Neuron (in vitro differentiated cells): ENCODE measurements around the gene PLXNC1.

Experiments used
- H2AFZ ChIP-seq: one replicate; pipeline ENCODE4 v1.6.1; 2013; ENCODE audit warnings: low read depth, mild to moderate bottlenecking, inconsistent platforms, low read length, moderate library complexity
- H3K27me3 ChIP-seq: one replicate; pipeline ENCODE4 v1.6.1; 2013; ENCODE audit warnings: low read length; ENCODE audit not compliant: insufficient read depth
- H3K36me3 ChIP-seq: one replicate; pipeline ENCODE4 v1.6.1; 2013; ENCODE audit warnings: low read length; ENCODE audit not compliant: insufficient read depth
- H3K4me1 ChIP-seq: one replicate; pipeline ENCODE4 v1.6.1; 2013; ENCODE audit warnings: low read length; ENCODE audit not compliant: insufficient read depth
- H3K4me3 ChIP-seq: 2 replicates; pipeline ENCODE4 v1.5.1; 2013; ENCODE audit warnings: mild to moderate bottlenecking, low read length, moderate library complexity
- H3K9me3 ChIP-seq: one replicate; pipeline ENCODE4 v1.6.1; 2013; ENCODE audit warnings: low read length

PLXNC1 gene

DNA sequence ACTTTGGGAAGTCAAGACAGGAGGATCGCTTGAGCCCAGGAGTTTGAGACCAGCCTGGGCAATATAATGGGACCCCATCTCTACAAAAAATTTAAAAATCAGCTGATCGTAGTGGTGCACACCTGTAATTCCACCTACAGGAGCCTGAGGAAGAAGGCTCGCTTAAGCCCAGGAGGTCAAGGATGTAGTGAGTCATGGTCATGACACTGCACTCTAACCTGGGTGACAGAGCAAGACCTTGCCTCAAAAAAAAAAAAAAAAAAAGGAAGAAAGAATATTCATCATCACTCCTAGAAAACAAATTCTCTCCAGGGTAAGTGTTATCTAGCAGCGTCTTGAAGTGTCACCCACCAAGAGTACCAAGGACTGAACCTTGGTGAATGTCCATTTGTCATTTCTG, 34.2 kb upstream of the PLXNC1 start:
- Histone ChIP-seq H3K36me3 (no peaks in the 10 kb centered on the region), H3K9me3 (no peaks in the 10 kb centered on the region), H3K4me1 (no peaks in the 10 kb centered on the region), H3K27me3 (no peaks in the 10 kb centered on the region), H3K4me3 (no peak overlapping the region), H2AFZ (no peak overlapping the region)

DNA sequence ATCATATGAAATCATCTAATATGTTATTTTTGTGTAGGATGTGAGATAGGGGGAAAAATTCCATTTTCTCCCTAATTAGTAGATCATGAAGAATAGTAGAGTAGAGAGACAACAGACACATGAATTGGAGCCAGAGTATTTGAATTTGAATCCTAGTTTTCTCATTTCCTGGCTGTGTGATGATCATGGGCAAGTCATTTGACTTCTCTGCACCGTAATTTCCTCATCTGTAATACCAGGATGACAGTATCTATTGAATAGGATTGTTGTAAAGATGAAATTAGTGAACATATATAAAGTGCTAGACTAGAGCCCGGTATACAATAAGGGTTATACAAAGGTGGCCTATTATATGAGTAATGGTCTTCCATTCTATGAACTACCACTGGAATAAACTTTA, 32.2 kb upstream of the PLXNC1 start:
- H3K36me3 ChIP-seq = no peaks in the 10 kb centered on the region
- H3K4me1 ChIP-seq = peaks cover 4% of the 10 kb centered on the region
- no peak overlapping the region for H3K4me3 ChIP-seq
- H3K27me3 ChIP-seq = no peaks in the 10 kb centered on the region
- no peak overlapping the region for H2AFZ ChIP-seq
- H3K9me3 ChIP-seq = no peaks in the 10 kb centered on the region

DNA sequence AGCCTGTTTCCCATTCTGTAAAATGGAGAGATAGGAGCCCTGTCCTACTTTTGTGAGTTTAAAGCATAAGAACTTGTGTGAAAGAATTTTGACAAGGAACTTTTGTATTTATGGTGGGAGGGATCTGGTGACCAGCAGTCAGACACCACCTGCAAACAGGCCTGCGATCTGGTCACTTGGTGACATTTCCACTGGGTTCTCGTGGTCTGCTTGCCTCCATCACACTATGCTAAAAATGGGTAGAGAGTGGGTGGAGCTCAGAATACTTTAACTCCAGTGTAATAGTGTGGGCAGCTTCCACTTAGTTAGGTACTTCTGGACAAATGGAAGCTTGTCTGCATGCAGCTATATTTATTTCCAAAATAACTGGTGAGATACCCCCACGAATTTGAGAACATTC, 26.5 kb upstream of the PLXNC1 start:
- H3K4me1 ChIP-seq = peaks cover 4% of the 10 kb centered on the region
- H3K27me3 ChIP-seq = peaks cover 7% of the 10 kb centered on the region
- H3K4me3 ChIP-seq = no peak overlapping the region
- H2AFZ ChIP-seq = no peak overlapping the region
- no peaks in the 10 kb centered on the region for H3K9me3 ChIP-seq
- H3K36me3 ChIP-seq = no peaks in the 10 kb centered on the region

DNA sequence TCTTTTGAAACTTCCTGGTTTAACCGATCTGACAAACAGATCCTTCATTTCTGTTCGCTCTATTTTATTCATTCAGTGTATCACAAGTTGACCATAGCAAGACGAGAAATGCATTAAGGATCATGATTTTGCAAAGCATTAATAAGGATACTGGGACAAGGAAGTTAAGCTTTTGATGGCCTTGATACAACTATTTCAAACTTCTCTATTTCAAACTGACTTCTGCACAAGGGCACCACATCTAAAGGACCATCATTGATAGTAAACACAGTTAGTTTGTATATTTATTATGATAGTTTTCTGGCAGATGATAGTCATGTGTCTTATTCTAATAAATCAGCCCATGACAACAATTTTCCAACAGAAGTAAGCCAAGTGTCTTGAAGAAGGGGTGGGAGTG, 25.8 kb upstream of the PLXNC1 start:
- Histone ChIP-seq H3K4me3 (no peak overlapping the region), H3K27me3 (peaks cover 7% of the 10 kb centered on the region), H3K36me3 (no peaks in the 10 kb centered on the region), H3K9me3 (no peaks in the 10 kb centered on the region), H3K4me1 (peaks cover 4% of the 10 kb centered on the region), H2AFZ (no peak overlapping the region)

DNA sequence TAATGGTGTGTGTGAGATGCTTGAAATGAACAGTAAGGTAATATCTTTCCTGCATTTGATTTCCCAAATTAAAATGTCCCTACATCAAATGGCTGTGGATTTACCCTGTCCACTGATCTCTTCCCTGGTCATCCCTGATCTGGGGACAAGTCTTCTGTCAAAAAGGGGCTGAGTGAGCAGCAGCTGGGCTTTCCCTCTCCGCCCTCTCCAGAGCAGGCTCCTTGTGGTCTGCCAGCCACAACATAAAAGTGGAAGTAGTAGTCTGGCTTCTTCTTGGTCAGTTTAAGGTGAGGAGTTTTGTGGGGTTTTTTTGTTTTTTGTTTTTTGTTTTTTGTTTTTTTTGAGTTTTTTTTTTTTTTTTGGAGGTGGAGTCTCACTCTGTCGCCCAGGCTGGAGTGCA, 25.2 kb upstream of the PLXNC1 start:
- no peak overlapping the region for H3K4me3 ChIP-seq
- no peaks in the 10 kb centered on the region for H3K9me3 ChIP-seq
- H3K36me3 ChIP-seq = no peaks in the 10 kb centered on the region
- peaks cover 4% of the 10 kb centered on the region for H3K4me1 ChIP-seq
- no peak overlapping the region for H2AFZ ChIP-seq
- peaks cover 7% of the 10 kb centered on the region for H3K27me3 ChIP-seq

DNA sequence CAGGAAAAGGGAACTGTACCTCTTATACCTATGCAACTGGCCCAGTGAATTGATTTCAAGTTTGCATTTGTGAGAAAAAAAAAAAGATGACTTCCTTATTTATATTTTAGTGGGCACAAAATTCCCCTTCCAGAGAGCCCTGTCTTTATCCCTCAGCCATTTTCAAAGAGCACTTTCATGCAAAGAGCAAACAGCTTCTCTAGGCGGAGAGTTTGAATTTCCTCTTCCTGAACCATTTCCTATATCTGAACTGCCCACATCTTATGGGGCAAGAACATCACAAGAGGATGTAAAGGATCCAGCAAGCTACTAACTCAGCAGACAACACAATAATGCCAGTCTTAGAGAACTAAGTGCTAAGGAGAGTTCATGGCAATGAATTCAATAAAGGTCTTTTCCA, 22.3 kb upstream of the PLXNC1 start:
- Histone ChIP-seq H2AFZ (no peak overlapping the region), H3K27me3 (peaks cover 7% of the 10 kb centered on the region), H3K36me3 (no peaks in the 10 kb centered on the region), H3K4me1 (no peaks in the 10 kb centered on the region), H3K9me3 (no peaks in the 10 kb centered on the region), H3K4me3 (no peak overlapping the region)

DNA sequence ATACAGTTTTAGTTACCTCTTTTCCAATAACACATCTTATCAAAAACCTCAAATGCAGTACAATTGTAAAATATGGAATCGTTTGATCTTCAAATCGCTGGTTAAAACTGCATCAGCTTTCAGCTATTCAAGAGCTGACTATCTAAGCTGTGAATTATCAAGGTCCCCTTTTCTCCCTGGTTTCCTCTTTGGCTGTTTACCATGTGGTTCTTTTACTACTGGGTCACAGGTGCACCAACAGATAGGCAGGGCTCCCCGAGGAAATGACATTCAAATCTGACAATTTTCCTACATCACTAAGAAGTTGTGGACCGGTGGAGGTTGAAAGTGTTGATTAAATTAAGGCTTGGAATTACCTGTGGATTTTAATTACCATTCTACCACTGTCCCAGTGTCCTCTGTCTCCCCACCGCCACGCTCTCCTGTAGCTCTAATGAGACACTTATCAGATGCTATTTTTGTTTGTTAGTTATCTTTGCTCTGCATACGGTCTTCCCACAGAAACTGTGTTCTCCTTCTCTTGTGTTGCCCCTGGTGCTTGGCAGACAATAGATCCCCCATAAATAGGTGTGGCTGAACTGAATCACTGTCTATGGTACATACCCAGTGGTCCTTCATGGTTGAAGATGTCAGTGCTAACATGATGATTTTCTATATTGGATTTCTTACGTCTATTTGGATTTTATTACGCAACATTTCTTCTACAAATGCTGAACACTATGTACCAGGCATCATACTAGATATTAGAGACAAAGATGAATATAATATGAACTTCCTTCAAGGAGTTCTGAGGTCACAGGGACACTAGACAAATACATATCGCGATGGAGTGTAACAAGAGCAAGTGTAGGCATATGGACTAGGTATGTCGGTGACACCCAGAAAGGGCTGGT, 20.9 kb upstream of the PLXNC1 start:
- no peaks in the 10 kb centered on the region for H3K36me3 ChIP-seq
- peaks cover 7% of the 10 kb centered on the region for H3K27me3 ChIP-seq
- no peaks in the 10 kb centered on the region for H3K4me1 ChIP-seq
- H2AFZ ChIP-seq = no peak overlapping the region
- H3K4me3 ChIP-seq = no peak overlapping the region
- H3K9me3 ChIP-seq = no peaks in the 10 kb centered on the region

DNA sequence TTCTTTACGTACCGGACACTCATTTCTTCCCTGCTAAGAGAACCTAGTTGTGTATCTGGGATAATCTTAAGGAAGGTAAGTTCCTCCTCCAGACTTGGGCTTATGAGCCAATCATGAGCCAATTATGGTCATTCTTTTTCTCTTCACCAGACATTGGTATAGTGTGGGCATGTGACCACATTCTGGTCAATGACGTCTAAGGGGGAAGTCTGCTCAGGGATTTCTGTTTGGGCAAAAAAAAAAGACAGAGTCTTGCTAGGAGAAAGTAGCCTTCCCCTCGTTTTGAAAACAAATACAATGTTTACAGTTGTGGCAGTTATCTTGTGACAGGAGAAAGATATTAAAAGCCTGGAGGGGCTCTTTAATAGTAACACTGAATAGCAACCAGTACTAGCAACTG, 20.1 kb upstream of the PLXNC1 start:
- Histone ChIP-seq H3K4me3 (no peak overlapping the region), H3K4me1 (no peaks in the 10 kb centered on the region), H2AFZ (no peak overlapping the region), H3K36me3 (no peaks in the 10 kb centered on the region), H3K9me3 (no peaks in the 10 kb centered on the region), H3K27me3 (peaks cover 7% of the 10 kb centered on the region)

DNA sequence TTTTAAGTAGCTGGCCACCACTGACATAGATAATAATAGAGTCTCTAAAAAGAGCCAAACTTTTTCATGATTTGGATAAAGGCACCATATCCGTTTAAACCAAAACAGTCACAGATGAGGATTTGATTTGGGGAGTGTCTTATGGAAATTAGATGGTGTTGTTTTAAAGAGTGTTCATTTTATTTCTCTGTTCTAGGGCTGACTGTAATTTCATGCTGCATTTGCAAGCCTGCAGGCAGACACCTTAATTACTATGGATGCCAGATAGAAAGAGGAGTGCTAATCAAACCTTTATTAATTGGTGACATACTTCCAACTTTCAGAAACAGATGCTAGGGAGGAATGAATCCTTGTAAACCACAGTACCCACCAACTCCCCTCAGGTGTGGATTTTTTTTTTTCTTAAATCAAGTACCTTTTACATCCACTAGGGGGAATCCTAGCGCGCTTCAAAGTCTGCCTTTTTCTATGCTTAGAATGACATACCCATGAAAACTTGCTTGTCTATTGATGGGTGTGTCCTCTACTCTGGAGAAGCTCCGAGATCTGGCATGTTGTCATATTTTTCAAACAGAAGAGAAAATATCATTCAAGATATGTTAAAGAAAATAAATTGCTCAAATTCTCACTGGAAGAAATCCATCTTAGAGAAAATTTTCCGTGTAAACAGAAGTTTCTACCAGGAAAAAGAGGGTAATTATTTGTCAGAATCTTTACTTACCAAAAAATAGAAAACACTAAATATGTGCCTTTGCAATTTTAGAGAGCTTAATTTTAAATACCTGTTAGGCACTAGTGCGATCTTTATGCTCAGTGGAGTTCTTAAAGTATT, 14.2 kb upstream of the PLXNC1 start:
- Histone ChIP-seq H3K4me3 (no peak overlapping the region), H3K27me3 (no peaks in the 10 kb centered on the region), H3K4me1 (no peaks in the 10 kb centered on the region), H3K36me3 (no peaks in the 10 kb centered on the region), H2AFZ (no peak overlapping the region), H3K9me3 (no peaks in the 10 kb centered on the region)

DNA sequence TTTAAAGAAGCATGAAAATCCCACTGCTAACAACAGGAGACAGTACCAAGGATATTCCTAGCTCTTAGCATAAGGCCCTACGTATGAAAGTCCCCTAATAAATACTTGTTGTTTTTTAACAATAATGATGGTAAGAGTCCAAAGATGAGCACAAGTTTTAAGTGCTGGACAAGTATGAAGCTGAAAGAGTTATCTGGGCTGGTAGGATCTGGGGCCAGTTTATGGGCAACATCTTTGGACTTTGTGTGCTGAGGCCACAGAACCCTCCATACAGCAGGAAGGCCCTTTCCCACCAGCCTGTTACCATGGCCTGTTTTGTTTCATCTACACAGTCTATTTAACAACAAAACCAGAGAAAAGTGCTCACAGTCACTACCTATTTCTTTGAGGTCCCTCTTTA, 12.5 kb upstream of the PLXNC1 start:
- Histone ChIP-seq H3K4me1 (no peaks in the 10 kb centered on the region), H2AFZ (no peak overlapping the region), H3K4me3 (no peak overlapping the region), H3K36me3 (no peaks in the 10 kb centered on the region), H3K9me3 (no peaks in the 10 kb centered on the region), H3K27me3 (no peaks in the 10 kb centered on the region)

DNA sequence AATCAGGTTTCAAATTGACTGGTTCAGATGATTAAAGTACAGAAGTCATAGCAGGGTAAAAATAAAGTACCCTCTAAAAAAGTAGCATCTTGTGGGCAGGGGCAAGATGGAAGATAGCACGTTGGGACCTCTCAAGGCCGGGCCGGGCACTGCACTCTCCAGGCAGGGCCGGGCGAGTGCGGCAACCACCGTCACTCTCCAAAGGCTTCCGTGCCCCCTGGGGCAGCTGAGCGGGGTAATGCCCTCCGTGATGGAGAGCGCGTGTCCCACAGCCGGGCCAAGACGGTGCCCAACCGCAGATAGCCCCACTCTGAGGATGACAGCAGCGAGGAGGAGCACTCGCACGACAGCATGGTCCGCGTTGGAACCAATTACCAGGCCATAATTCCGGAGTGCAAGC, 8.6 kb upstream of the PLXNC1 start:
- H3K4me3 ChIP-seq = no peak overlapping the region
- no peaks in the 10 kb centered on the region for H3K27me3 ChIP-seq
- H3K4me1 ChIP-seq = no peaks in the 10 kb centered on the region
- no peak overlapping the region for H2AFZ ChIP-seq
- no peaks in the 10 kb centered on the region for H3K9me3 ChIP-seq
- H3K36me3 ChIP-seq = no peaks in the 10 kb centered on the region

DNA sequence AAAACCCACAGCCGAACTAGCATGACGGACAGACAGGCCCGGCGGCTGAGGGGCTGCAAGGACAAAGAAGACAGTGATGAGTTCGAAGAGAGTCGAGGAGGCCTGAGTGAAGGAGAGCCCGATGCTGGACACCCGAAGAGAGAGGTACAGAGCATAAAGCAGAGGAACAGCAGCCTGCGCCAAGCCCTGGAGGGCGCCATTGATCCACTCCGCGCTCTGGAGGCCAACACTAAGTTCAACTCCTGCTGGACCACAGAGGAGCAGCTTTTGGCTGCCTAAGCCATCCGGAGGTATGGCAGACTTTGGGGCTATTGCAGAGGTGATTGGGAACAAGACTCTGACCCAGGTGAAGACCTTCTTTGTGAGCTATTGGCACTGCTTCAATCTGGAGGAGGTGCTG, 7.8 kb upstream of the PLXNC1 start:
- Histone ChIP-seq H3K27me3 (no peaks in the 10 kb centered on the region), H3K4me1 (peaks cover 7% of the 10 kb centered on the region), H3K9me3 (no peaks in the 10 kb centered on the region), H3K4me3 (no peak overlapping the region), H3K36me3 (no peaks in the 10 kb centered on the region), H2AFZ (no peak overlapping the region)

DNA sequence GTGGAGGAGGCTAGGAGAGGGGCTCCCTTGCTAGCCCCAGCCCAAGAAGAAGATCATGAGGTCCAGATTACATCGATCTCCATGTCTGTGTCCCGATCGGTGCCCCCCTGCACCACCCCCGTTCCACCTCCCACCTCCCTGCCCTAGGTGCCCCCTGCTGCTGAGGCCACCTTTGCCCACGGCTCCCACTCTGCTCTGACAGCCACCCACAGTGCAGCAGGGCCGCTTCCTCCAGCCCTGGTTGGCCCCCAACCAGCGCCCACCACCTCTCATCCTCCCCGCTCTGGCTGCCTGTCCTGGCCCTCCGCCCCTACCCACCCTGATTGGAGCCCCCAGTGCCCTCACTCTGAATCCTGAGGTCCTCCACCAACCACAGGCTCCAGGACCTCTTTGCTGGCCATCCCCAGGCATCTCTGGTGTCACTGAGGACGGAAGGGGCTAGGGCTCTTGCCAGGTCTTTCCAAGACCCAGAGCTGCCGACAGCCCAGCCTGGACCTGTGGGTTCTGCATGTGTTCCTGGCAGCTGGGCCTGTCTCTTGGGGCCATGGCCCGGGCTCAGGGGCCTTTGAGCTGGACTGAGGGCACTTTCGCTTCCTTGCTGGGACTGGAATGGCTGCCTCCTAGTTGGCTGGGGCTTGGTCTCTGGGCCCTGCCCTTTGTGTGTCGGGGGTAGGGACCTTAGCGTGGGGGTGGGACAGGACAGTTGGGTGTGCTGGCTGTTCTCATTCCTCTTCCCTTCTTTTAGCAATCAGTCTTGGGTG, 7.2 kb upstream of the PLXNC1 start:
- no peaks in the 10 kb centered on the region for H3K36me3 ChIP-seq
- peaks cover 13% of the 10 kb centered on the region for H3K4me1 ChIP-seq
- no peak overlapping the region for H2AFZ ChIP-seq
- no peak overlapping the region for H3K4me3 ChIP-seq
- no peaks in the 10 kb centered on the region for H3K9me3 ChIP-seq
- H3K27me3 ChIP-seq = no peaks in the 10 kb centered on the region
